IPS-18c (cell line): ENCODE data around the gene MME.
"Not testable (repeated sequence)": the region's sequence is repeated elsewhere in the genome, so short reads cannot be mapped to it uniquely, and the experiment has no call there.

Source experiments
- H3K4me3 ChIP-seq: 2 replicates; pipeline ENCODE4 v1.7.0; 2013; ENCODE audit warnings: low read depth, mild to moderate bottlenecking, low read length, moderate library complexity; ENCODE audit not compliant: insufficient read depth
- H3K9me3 ChIP-seq: one replicate; pipeline ENCODE4 v1.6.1; 2013; ENCODE audit warnings: mild to moderate bottlenecking, low read length, moderate library complexity; ENCODE audit not compliant: control insufficient read depth, insufficient read depth

Gene MME

DNA sequence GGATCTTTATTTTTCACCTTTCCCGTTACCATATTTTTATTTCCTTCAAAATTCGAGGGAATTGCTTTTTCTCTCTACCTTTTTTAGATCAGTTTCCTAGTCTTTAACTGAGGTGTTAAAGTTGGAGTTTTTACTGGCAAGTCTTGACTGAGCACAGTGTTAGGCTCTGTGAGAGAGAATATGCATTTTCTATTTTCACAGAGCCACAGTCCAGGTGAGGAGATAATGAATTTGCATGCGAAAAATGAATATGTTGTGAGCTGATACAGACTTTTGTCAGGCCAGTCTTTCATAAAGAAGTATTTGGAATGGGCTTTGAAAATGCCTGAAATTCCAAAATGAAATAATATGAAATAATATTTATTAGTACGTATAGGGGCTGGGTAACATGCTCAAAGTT is 31.9 kb downstream of the MME start:
- no peak overlapping the region for H3K4me3 ChIP-seq
- no peaks in the 10 kb centered on the region for H3K9me3 ChIP-seq

DNA sequence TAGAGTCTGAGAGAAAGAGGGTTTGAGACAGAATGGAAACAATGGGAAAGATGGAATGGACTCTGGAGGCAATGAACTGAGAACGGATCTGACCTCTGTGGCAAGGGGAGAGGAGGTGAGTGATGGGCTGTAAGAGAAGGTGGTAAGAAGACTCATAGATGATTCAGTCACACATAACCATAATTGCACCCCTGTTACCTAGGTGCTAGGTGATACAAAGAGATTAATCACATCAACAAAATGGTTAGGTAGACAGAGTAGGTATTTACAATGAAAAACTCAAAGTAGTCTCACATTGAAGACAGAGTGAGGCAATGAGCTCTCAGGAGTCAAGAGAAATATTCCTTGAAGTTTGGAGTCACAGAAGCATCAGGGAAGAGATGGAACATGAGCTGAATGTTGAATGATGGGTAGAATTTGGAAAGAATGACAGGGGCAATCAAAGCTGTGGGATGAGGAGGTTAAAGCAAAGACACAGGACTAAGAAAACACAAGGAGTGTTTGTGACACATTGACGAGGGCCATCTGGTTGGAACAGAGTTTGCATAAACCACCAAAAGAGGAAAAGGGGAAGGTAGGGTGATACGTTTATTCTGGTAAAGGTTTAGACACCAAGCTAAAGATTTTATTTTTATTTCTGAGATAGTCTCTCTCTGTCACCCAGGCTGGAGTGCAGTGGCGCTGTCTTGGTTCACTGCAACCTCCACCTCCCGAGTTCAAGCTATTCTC is 32.7 kb downstream of the MME start:
- Histone ChIP-seq H3K9me3 (no peaks in the 10 kb centered on the region), H3K4me3 (no peak overlapping the region)

DNA sequence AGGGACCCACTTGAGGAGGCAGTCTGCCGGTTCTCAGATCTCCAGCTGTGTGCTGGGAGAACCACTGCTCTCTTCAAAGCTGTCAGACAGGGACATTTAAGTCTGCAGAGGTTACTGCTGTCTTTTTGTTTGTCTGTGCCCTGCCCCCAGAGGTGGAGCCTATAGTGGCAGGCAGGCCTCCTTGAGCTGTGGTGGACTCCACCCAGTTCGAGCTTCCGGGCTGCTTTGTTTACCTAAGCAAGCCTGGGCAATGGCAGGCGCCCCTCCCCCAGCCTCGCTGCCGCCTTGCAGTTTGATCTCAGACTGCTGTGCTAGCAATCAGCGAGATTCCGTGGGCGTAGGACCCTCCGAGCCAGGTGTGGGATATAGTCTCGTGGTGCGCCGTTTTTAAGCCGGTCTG is 44.6 kb downstream of the MME start:
- H3K4me3 ChIP-seq, H3K9me3 ChIP-seq: not testable (repeated sequence)

DNA sequence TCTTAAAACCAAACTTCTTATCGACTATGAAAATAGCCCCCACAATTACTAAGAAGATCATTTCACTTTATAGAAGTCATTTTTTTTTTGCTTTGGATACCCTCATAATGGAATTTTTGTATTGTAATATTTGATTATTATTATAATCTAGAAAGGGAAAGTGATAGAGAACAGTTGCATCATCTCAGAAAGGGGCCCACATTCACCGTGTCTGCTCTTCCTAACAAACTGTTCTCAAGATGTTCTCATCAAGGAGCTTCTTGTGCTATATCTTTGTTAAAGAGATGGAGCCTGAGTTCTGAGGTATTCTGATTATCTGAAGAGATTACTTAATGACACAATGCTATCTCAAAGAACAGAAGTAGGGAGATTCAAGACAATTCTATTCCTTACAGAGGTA is 49.3 kb downstream of the MME start:
- Histone ChIP-seq H3K4me3 (no peak overlapping the region), H3K9me3 (no peaks in the 10 kb centered on the region)

DNA sequence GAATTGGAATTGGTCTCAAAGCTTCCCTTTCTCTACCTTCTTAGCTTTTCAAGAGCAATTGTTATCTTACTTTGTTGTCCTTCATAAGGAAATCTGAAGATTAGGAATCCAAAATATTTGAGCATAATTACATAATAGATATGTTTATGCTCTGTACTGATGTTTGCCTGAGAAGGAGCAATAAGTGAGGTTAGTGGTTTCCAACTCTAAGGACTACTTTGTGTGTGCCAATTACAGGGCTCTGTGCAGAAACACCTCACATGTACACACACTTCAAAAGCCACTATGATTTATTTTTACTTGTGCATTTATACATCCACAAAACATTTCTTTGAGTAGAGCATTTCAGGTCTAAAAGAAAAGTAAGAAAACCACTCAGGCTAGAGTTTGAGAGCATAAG is 49.9 kb downstream of the MME start:
- Histone ChIP-seq H3K9me3 (no peaks in the 10 kb centered on the region), H3K4me3 (no peak overlapping the region)

DNA sequence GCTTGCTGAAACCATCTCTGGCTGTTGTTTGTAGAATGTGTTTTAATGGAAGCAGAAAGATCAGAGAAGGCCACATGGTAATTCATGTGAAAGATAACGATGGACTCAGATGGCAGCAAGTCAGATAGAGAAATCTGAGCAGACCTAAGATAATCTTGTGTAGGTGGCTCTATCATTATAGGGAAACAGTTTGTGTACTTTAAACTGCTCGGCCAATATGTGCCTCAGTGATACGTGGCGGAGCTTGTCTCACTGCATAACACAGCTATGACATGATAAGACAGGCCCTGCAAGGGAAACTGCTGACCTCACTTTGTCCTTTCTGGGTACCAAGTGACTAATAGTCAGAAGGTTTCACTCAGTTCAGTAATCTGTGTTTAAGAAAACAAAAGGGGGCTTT is 51.0 kb downstream of the MME start:
- no peak overlapping the region for H3K4me3 ChIP-seq
- no peaks in the 10 kb centered on the region for H3K9me3 ChIP-seq

DNA sequence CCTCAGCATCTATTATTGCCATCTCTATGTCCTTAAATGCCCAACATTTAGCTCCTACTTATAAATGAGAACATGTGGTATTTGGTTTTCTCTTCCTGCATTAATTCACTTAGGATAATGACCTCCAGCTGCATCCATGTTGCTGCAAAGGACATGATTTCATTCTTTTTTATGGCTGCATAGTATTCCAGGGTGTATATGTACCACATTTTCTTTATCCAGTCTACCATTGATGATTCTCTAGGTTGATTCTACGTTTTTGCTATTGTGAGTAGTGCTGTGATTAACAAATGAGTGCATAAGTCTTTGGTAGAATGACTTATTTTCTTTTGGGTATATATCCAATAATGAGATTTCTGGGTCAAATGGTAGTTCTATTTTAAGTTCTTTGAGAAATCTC is 54.2 kb downstream of the MME start:
- not testable (repeated sequence) for H3K9me3 ChIP-seq, H3K4me3 ChIP-seq

DNA sequence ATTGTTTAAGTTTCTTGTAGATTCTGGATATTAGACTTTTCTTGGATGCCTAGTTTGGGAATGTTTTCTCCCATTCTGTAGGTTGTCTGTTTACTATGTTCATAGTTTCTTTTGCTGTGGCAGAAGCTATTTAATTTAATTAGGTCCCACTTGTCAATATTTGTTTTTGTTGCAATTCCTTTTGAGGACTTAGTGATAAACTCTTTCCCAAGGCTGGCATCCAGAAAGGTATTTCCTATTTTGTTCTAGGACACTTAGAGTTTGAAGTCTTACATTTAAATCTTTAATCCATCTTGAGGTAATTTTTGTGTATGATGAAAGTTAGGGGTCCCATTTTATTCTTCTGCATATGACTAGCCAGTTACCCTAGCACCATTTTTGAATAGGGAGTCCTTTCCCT is 54.9 kb downstream of the MME start:
- no peak overlapping the region for H3K4me3 ChIP-seq
- no peaks in the 10 kb centered on the region for H3K9me3 ChIP-seq

DNA sequence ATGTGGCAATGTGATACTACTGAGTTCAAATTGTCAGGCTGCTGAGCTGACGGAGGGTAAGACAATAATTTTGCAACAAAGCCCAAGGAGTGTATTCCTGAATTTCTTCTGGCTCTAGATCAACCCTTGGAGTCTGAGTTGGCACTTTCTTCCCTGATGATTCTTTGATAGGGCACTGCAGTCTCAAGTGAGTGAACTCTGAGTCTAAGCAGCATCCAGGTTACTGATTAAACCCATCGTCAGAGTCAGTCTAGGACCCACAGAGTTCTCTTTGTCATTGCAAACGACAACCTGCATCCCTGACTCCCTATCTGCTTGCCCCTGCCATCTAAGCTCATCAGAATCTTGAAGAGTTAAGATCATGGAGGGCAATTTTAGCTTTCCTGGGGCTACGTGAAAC is 58.6 kb downstream of the MME start:
- H3K4me3 ChIP-seq = no peak overlapping the region
- no peaks in the 10 kb centered on the region for H3K9me3 ChIP-seq

DNA sequence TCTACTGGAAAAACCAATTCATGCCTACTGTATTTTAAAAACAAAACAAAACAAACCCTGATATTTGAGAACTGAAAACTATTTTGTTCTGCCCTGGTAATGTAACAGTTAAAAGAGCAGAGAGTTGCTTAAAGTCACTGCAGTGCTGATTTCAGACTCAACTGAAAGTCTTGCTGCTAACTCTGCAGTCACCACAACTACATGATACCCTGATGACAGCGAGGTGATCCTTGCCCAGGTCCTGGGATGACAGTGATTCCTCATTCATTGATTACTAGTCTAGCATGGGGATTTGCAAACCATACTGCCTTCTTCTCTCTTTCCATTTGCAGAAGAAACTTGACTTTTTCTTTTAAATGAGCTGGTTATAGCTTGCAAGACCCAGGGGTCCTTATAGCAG is 67.5 kb downstream of the MME start:
- no peak overlapping the region for H3K4me3 ChIP-seq
- no peaks in the 10 kb centered on the region for H3K9me3 ChIP-seq

DNA sequence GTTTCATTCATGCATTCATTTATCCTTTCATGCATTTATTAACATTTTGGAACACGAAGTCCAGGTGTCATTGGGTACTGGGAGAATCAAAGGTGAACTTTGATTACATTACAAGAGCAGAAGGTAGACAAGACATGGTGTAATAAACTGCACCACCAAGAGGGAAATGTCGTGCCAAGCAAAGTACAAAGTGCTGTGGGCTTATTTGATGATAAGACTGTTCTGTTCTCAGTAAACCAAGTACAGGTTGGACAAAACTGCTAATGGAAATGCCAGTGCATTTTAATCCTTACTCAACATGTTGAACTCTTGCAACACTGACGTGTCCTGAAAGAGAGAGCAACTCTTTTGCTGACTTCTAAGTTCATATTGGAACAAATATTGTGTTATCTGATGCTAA is 69.4 kb downstream of the MME start:
- Histone ChIP-seq H3K9me3 (no peaks in the 10 kb centered on the region), H3K4me3 (no peak overlapping the region)

DNA sequence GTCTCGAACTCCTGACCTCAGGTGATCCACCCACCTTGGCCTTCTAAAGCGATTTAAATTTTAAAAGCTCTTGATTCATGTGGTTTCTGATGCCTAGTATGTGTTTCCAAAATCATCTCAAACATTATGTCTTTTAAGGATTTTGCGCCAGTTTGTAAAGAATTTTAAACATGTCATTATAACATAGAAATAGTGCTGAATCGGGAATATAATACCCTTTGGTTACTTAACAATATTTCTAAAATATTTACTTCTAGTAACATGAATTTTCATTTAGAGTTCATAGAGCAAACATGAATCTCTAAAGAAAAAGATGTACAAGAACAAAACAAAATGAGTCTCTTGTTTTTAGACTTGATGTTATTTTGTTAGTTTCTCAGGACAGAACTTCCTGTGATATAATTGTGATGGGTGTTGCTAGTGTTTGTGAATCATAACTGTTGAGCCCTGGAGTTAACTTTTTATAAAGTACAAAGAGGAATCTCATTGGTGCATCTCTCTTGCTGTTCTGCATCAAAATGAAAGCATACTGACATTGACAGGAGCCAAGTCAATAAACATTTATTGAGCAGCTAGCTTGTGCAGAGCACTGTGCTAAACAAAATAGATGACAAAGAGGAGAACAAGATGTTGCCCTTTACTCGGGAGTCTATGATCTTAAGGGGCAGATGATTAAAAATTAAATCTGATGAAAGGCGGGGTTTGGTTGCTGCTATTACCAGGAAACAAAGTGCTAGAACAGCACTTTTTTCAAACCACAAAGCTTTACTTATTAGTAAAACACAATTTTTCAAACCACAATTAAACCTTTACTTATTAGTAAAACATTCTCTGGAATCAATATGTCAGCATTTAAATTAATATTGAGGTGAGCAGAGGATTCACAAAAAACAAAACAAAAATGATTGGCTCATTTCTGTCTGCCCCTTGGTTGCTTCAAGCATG is 73.4 kb downstream of the MME start:
- H3K9me3 ChIP-seq = no peaks in the 10 kb centered on the region

DNA sequence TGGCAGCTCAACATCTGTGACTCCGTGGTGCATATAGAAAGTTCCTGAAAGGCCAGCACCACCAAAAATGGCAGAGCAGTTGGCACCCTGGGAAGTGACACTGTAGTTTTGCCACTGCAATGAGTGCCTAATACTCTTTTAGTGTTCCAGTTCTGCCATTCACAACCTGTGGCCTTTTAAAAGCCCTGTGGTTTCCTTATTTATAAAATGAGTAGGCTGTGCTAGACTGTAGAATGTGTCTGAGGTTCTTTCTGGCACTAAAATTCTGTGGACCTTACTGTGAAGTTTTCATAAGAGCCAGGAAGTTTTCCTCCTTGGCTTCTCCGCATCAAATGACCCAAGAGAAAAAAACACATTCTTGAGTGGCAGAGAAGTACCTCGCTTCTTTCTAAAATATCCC is 74.1 kb downstream of the MME start:
- no peaks in the 10 kb centered on the region for H3K9me3 ChIP-seq
- H3K4me3 ChIP-seq = no peak overlapping the region

More for the DNA sequence above, 73.4 kb downstream of the MME start:
- no peak overlapping the region for H3K4me3 ChIP-seq

DNA sequence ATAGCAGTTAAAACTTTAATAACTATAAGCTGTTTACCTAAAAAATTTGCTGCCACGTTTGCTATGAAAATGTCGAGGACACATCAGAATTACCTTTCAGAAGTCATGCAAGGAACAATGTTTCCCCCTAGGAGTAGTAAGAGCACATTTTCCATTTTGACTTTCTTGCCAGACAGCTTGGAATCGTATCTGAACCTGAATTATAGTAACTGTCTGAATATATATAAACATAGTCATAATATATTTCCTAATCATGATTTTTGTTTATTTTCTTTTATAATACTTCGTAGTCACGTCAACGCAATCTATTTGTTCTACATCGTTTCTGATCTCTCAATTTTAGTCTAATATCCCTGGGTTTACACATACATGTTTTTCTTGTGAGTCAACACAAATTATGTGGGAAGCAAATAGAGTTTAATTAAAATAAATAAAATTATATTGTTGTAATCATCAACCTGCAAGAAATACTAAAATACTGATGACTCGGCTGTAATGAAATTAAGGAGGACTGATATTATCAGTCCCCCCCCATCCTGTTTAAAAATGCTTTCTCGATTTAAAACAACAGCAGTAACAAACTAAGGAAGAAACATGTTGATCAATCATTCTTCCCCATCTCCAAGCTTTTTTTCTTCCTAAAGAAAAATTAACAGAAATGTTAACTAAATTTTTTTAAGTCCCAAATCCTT is 78.4 kb downstream of the MME start:
- H3K9me3 ChIP-seq = no peaks in the 10 kb centered on the region
- no peak overlapping the region for H3K4me3 ChIP-seq

DNA sequence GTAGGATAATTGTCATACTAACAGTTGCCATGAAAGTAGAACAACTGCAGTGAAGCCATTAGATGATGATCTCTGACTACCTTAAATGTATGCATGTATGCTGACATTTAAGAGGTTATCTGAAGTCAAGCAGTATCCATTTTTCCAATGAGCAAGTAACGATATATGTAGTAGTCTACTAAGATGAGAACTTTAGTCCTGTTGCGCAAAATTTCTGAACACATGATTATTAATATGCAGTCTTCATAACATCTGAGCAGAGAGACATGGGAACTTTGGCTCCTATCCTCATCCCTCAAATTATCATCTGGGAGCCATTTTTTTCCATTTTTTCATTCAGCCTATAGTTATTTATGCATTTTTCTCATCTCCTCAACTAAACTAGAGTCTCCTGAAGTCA is 79.2 kb downstream of the MME start:
- no peak overlapping the region for H3K4me3 ChIP-seq
- H3K9me3 ChIP-seq = no peaks in the 10 kb centered on the region

DNA sequence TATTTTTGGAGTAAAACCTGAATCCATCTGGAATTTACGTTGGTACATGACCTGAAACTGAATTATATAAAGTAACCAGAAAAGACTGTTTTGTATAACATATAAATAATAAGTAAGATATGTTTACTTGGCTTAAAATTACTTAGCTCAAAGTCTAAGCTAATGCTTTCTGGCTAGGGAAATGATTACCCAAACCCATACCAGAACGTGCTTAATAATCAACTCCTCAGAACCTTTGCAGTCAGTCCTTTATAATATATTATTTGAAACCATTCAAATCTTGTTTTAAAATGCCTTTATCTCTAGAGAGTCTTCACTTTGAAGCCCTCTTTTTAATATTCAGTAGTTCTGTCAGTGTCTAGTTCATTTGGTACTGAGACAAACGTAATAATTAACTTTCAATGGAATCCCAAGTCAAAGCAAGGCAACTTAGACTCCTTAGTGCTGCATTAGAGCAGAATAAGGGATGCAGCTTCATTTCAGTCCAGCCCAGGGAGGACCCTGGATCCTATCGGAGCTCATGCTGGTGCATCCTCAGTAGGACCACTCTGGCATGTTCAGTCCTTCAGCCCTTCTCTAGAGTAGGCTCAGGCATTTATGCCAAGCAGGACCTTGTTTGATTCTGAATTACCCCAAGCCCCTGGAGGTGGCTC is 81.6 kb downstream of the MME start:
- H3K4me3 ChIP-seq = no peak overlapping the region
- H3K9me3 ChIP-seq = no peaks in the 10 kb centered on the region

DNA sequence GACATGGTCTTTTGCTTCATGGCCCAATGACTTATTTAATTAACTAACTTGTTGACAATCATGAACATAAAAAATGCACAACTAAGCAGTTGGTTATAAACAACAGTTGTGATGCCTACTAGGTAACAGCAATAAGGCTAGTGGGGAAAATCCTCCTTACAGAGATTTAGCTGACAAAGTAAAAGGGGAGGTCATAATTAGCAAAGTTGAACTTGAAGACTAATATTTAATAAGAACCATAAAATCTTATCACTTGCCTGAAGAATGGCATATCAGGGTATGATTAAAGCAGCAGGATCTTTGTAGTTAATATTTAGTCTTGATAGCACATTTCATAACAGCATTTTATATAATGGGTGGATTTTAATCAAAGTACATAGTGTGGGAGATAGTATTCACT is 84.2 kb downstream of the MME start:
- Histone ChIP-seq H3K4me3 (no peak overlapping the region), H3K9me3 (no peaks in the 10 kb centered on the region)
